HG03354 (cell line): ENCODE results near the gene TRIP6.
A peak's percentile ranks its signal among the peaks of the same experiment; 100 is the strongest.

Experiments
- ATAC-seq: cut with Tn5 transposase; IDR thresholded peaks from one replicate; pipeline ENCODE4 v1.9.1; 2021; ENCODE audit warnings: mild to moderate bottlenecking; ENCODE audit not compliant: unreplicated experiment, poor library complexity, severe bottlenecking

TRIP6 gene

DNA sequence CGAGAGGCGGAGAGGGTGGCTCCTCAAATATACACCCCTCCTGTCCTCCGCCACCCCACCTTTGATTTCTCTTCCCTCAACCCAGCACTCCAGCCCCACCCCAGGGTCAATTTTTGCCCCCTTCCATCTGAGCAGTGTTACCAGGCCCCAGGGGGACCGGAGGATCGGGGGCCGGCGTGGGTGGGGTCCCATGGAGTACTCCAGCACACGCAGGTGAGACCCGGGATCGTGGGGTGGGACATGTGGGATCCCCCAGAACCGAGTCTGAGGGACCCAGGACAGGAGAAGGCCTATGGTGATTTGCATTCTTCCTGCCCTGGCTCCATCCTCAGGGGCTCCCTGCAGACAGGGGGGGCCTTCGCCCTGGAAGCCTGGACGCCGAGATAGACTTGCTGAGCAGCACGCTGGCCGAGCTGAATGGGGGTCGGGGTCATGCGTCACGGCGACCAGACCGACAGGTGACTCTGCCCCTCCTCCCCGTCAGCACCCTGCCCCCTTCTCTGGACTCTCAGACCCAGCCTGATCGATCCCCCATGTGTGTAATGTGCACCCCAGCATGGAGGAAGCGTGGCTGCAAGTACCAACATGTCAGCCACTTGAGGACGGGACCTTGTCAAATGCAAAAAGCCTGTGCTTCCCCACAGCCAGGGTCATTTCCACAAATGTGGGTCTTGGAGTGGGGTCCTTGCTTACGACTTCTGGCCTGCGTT lies 744 bp downstream of the TRIP6 start:
- peak; percentile 16 for ATAC-seq

DNA sequence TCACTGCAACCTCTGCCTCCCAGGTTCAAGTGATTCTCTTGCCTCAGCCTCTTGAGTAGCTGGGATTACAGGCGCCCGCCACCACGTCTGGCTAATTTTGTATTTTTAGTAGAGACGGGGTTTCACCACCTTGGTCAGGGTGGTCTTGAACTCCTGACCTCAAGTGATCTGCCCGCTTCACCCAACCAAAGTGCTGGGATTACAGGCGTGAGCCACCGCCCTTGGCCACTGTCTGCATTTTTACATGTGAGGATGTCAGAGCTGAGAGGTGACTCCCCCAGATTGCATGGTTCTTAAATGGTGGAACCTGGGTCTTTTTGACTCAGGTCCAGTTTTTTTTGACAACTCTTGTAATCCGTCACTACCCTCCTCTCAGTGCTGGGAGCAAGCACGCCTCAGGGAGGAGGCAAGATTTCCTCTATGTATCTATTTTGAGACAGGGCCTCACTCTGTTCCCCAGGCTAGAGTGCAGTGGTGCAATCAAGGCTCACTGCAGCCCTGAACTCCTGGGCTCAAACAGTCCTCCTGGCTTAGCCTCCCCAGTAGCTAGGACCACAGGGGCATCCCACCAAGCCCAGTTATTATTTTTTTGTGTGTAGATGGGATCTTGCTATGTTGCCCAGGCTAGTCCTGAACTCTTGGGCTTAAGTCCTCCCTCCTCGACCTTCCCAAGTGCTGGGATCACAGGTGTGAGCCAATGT lies 6.6 kb downstream of the TRIP6 start:
- no peak for ATAC-seq

DNA sequence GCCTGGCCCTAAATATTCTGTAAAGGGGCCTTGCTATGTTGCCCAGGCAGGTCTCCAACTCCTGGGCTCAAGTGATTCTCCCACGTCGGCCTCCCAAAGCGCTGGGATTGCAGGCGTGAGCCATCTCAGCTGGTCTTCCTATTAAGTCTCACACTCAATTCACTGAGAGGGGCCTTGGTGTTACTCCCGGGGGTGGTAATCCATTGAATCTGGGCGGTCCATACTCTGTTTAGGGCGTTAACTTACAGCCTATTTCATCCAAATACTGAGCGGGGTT lies 7.1 kb downstream of the TRIP6 start:
- no peak for ATAC-seq

DNA sequence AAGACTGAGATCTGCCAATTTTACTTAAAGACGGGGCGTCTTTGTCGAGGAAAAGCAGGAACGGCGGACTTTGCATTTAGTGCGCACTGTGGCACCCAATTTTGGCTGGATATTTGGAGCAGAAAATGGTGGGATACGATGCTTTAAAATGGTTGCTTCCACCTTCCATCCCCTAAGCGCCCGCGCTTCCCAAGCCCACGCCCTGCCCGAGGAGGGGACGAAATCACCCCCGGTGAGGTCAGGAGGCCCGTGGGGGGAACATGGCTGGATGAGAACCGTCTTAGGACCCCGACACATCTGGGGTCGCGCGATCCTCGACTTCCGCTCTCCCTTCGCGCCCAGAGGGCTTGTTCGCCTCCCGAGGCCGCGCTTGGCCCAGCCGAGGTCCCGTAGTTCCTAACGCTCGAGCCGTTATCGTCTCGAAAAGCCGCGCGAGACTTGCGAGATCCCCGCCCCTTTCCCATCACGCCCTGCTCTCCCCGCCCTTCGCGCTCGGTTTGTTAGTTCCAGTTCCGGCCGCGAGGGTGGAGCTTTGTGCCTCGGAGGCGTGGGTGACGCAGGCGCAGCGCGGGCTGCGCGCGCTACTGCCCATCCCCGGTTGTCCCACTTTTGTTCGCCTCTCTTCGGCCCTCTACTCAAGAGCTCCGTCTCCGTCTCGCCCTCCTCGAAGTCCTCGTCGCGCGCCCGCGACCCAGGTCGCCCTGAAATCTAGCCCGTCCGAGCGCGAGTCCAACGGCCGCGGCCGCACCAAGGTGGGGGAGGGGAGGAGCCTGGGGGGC lies 7.6 kb downstream of the TRIP6 start, which contains the start of gene SRRT:
Gene SRRT (plus strand): TSS at position 527 of the 779 bp plus-strand sequence. CDS start 488 bp downstream, outside the sequence.
- ATAC-seq, result peak; percentile 92

GRCh38 chr7:100875356-100875751 lies 8.2 kb downstream of the TRIP6 start:
- ATAC-seq, result peak; percentile 36

GRCh38 chr7:100878013-100878412 lies 10.8 kb downstream of the TRIP6 start:
- ATAC-seq, result no peak

GRCh38 chr7:100878685-100879084 lies 11.5 kb downstream of the TRIP6 start:
- no peak for ATAC-seq

DNA sequence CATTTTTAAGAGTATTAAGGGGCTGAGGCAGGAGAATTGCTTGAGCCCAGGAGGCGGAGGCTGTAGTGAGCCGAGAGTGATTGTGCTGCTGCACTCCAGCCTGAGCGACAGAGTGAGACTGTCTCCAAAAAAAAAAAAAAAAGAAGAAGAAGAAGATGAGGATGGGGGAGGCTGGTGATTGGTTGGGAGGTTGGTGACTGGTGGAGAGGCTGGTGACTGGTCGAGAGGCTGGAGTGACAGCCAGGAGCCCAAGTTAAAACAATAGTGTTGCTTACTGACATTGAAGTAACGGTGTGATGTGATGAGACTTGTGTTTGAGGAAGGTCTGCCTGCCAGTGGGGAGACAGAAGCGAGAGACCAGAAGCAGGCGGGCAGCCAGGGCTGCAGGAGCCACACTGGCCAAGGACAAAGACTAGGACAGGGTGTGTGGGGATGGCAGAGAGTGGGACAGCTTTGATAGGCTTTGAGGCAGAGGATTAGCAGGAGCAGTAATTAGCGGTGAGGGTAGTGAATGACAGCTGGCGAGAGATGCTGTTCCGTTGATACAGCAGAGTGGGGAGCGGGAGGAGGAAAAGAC lies 12.6 kb downstream of the TRIP6 start:
- ATAC-seq, result no peak

DNA sequence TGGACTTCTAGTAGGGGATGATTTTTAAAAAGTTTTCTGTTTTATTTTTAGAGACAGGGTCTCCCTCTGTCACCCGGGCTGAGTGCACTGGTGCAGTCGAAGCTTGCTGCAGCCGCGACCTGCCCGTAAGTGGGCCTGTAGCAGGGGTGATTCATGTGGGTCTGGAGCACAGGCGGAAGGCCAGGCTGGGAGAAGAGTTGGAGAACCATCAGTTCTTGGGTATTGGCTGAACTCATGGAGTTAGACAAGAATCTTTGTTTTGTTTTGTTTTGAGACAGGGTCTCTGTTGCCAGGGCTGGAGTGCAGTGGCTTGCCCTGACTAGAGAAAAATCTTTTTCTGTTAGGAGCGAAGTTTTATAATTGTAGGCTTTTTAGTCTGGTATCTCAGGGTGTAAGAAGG lies 13.5 kb downstream of the TRIP6 start:
- no peak for ATAC-seq

DNA sequence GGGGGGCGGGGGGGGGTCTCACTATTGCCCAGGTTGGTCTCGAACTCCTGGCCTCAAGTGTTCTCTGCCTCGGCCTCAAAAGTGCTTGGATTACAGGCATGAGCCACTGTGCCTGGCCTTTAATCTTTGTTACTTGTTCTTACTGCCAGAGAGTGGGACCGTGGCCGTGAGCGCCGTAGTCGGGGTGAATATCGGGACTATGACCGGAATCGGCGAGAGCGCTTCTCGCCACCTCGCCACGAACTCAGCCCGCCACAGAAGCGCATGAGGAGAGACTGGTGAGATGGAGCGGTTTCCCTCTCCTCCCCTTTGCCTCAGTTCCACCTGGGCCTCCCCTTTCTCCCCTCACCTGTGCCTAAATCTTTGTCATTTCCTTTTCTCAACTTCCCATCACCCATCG lies 13.9 kb downstream of the TRIP6 start:
- ATAC-seq, result no peak

DNA sequence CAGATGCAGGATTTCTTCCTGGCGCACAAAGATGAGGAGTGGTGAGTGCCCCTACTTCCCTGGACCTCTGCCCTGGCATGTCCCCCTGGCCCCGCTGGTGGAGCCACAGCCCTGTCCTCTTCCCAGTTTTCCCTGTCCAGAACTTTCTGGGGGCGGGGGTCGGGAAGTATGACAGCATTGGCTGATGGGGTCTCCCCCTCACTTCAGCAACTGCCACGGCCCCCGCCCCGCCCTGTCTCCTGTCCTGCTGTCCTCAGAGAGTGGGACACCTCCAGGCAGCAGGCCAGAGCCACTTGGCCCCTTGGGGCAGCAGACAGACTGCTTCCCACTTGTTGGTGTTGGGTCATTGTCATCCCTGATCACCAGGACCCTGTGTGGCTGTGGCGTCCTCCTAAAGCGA lies 15.0 kb downstream of the TRIP6 start:
- ATAC-seq, result no peak

DNA sequence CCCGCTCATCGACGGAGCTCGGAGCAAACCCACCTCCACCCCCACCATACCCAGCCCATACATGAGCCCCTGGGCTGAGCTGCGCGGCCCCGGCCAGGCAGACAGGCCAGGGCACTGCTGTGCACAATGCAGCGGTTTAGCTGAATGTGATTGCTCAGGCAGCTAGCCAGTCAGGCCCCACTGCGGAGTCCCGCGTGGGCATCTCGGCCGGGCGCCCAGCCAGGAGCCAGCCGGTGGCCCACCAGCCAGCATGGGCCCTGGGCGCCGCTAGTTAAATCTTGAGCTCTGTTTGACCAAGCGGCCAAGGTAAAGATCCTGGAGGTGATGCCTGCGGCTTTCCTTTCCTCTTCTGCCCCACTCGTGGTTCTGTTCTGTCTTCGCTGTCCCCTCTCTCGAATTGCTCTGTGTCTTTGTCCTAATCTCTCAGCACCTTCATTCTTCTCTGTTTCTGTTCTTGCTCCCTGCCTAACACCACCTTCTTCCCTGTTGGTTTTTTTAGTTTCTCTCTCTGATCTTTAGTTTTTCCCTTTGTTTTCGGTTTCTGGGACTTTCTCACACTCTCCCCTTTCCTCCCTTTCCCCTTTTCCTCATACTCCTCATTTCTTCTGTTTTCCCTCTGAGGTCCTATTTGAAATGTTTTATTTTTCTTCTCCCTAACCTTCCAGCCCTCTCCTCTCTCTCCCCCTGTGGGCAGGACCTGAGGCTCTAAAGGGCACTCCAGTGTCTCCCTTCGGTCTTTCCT lies 15.8 kb downstream of the TRIP6 start:
- ATAC-seq, result no peak

DNA sequence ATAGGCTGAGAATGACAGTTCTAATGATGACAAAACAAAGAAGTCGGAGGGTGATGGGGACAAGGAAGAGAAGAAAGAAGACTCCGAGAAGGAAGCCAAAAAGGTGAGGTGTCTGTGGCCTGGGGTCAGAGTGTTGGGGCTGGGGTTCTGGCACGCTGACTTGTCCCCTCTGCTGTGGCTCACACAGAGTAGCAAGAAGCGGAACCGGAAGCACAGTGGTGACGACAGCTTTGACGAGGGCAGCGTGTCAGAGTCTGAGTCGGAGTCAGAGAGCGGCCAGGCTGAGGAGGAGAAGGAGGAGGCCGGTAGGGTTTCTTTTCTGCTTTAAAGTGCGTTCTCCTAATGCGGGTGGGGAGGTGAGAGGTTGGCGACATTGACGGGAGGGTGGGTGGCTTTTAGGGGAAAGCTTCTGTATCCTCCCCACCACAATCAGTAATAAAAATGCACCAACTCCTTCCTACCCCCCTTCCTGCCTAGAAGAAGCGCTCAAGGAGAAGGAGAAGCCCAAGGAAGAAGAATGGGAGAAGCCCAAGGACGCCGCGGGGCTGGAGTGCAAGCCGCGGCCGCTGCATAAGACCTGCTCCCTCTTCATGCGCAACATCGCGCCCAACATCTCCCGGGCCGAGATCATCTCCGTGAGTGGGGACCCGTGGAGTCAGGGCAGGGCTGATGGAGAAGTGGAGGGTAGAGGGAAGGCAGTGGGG lies 17.7 kb downstream of the TRIP6 start:
- ATAC-seq, result no peak

GRCh38 chr7:100885440-100886141 lies 18.4 kb downstream of the TRIP6 start:
- ATAC-seq, result no peak

DNA sequence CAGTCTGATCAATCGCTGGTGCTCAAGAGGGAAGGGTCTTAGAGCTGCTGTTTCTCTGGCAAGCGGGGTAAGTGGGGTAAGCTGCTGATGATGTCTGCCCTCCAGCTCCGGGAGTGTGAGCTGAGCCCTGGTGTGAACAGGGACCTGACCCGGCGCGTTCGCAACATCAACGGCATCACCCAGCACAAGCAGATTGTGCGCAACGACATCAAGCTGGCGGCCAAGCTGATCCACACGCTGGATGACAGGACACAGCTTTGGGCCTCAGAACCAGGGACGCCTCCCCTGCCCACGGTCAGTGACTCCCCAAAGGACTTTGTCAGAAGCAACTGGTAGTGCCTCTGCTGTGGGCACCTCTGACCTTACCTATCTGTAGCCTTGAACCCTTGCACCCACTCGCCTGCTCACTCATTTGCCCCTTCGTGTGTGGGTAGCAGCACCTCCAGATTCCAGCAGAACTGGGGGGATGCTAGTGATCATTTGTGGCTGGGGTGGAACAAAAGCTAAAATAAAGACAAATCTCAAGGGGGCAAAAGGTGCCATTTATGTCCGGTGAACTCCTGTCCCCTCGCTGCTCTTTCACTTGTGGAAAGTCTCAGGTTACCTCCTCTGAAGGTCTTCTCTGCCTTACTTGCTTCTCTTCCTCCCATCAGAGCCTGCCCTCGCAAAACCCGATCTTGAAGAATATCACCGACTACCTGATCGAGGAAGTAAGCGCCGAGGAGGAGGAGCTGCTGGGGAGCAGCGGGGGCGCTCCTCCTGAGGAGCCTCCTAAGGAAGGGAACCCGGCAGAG lies 19.2 kb downstream of the TRIP6 start:
- no peak for ATAC-seq

GRCh38 chr7:100886936-100887515 lies 19.8 kb downstream of the TRIP6 start:
- ATAC-seq, result no peak

DNA sequence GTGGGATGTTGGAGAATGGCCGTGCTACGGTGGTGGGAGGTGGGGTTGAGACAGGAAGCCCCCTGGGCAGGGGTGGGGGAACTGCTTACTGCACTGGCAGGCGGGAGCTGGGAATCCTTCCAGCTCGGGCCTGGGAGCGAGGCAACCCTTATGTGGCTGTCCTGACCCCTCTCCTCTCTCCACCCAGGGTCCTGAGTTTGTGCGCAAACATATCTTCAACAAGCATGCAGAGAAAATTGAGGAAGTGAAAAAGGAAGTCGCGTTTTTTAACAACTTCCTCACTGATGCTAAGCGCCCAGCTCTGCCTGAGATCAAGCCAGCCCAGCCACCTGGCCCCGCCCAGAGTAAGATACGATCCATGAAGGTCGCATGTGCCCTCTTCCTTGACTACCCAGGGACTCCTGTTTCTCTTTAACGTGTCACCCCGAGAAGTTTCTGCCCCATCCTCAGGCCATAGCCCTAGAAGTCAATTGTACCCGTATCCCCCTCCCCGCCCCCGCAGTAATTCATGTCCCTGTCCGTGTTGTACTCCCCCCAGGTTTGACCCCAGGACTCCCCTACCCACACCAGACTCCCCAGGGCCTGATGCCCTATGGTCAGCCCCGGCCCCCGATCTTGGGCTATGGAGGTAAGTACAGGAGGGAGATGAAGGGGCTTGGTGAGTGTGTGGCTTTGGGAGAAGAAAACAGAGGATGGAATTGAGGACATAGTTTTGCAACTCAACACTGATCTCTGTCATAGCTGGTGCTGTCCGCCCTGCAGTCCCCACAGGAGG lies 20.5 kb downstream of the TRIP6 start:
- ATAC-seq, result peak; percentile 51
